HCT116 (cell line): ENCODE data around the gene PIEZO2.

Experiments used
- ATF3 ChIP-seq: IDR thresholded peaks from 2 replicates; pipeline ENCODE4 v1.6.1; 2012
- CBX3 ChIP-seq: IDR thresholded peaks from 2 replicates; pipeline ENCODE4 v1.6.1; 2012; ENCODE audit warnings: low read depth
- EZH2 ChIP-seq: fragments of 200-600 bp; sonication (generic); IDR thresholded peaks from 2 replicates; pipeline ENCODE4 v1.6.1; 2017; ENCODE audit warnings: antibody characterized with exemption, mixed run types
- EZH2phosphoT487 ChIP-seq: fragments of 200-600 bp; IDR thresholded peaks from 2 replicates; pipeline ENCODE4 v1.6.1; 2018; ENCODE audit warnings: antibody characterized with exemption, borderline replicate concordance
- MAX ChIP-seq: IDR thresholded peaks from 2 replicates; pipeline ENCODE4 v1.6.1; 2012
- POLR2A ChIP-seq: IDR thresholded peaks from 2 replicates; pipeline ENCODE4 v1.7.0; 2011; ENCODE audit warnings: borderline replicate concordance; ENCODE audit not compliant: insufficient read depth, insufficient read length; ENCODE audit errors: extremely low read depth
- POLR2AphosphoS5 ChIP-seq: IDR thresholded peaks from 2 replicates; pipeline ENCODE4 v1.6.1; 2011; ENCODE audit warnings: mild to moderate bottlenecking, low read depth, low read length, moderate library complexity
- RAD21 ChIP-seq: IDR thresholded peaks from 2 replicates; pipeline ENCODE4 v1.6.1; 2012; ENCODE audit warnings: low read depth, mild to moderate bottlenecking
- REST ChIP-seq: IDR thresholded peaks from 2 replicates; pipeline ENCODE4 v1.6.1; 2012; ENCODE audit warnings: low read depth
- TCF7L2 ChIP-seq: IDR thresholded peaks from 2 replicates; pipeline ENCODE4 v1.7.0; 2011; ENCODE audit warnings: borderline replicate concordance, inconsistent platforms; ENCODE audit not compliant: insufficient read depth, insufficient read length; ENCODE audit errors: extremely low read depth
- ZBTB33 ChIP-seq: IDR thresholded peaks from 2 replicates; pipeline ENCODE4 v1.6.1; 2011; ENCODE audit warnings: mild to moderate bottlenecking, low read length, moderate library complexity; ENCODE audit not compliant: insufficient replicate concordance; ENCODE audit errors: extremely low read depth
- TF ChIP-seq, protein P1 (sequence below), 3 experiments: fragments of 200-600 bp in 1 of 3; sonication (generic) in 1 of 3; IDR thresholded peaks in 2 of 3; conservative IDR thresholded peaks in 1 of 3; 2 replicates each; pipeline ENCODE4 v1.5.1; 2012 to 2017; ENCODE audit warnings: low read depth in 2 of 3, low read length in 2 of 3, antibody characterized with exemption in 1 of 3, borderline replicate concordance in 1 of 3, control low read depth in 1 of 3, mild to moderate bottlenecking in 1 of 3, mixed read lengths in 1 of 3, mixed run types in 1 of 3, moderate library complexity in 1 of 3; ENCODE audit not compliant: insufficient read depth in 1 of 3

DNA sequence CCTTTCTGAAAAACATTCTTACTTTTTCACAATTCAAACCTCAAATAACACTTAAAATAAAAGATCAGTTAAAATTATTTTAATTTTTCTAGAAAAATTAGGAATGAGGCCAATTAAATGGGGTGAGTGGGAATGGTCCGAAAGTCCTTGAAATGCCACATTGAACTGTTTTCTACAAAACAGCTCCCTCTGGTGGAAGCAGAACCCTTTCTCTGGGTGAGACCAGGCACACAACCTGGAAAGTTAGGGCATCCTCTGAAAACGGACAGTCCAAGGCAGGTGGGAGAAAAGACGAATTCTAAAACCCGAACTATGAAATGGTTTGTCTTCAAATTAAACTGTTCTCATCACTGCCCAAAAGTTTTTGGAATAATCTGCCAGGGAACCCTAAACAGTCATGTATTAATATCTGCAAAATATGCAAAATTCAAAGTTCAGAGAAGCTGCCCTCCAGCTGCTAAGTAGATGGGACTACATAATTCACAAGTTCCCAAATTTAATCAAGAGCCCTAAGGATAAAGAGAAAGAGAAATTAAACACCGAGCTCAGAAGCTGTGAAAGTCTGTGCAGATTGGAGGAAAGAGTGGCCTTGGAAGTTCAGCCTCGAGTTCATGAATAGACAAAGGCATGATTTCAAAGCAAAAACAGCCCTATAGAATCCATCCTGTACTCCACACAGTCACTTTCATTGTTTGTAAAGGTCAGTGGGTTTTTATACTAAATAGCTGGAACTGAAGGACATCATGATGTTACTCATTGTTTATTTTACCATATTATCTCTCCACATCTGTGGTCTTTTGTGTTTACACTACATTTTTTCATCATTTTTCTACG, 108.3 kb downstream of the PIEZO2 start:
- TF ChIP-seq POLR2A: no peak
- no peak for TF ChIP-seq POLR2AphosphoS5
- TF ChIP-seq, protein P1, sequence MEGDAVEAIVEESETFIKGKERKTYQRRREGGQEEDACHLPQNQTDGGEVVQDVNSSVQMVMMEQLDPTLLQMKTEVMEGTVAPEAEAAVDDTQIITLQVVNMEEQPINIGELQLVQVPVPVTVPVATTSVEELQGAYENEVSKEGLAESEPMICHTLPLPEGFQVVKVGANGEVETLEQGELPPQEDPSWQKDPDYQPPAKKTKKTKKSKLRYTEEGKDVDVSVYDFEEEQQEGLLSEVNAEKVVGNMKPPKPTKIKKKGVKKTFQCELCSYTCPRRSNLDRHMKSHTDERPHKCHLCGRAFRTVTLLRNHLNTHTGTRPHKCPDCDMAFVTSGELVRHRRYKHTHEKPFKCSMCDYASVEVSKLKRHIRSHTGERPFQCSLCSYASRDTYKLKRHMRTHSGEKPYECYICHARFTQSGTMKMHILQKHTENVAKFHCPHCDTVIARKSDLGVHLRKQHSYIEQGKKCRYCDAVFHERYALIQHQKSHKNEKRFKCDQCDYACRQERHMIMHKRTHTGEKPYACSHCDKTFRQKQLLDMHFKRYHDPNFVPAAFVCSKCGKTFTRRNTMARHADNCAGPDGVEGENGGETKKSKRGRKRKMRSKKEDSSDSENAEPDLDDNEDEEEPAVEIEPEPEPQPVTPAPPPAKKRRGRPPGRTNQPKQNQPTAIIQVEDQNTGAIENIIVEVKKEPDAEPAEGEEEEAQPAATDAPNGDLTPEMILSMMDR (IDR thresholded peaks at IDR 0.05 in 2 of 3, conservative IDR thresholded peaks at IDR 0.05 in 1 of 3; ENCODE audit: borderline replicate concordance in 1 of 3, insufficient read depth in 1 of 3, low read depth in 2 of 3, low read length in 2 of 3): peak; percentile 13 to 57 (median 57); a peak in 5 of 6 replicates
- no peak for TF ChIP-seq EZH2phosphoT487
- TF ChIP-seq REST: no peak
- TF ChIP-seq ATF3: no peak
- peak; percentile 40; the same call in 1 of the 2 replicates for TF ChIP-seq RAD21
- no peak for TF ChIP-seq CBX3
- no peak for TF ChIP-seq TCF7L2
- no peak for TF ChIP-seq ZBTB33
- TF ChIP-seq MAX: no peak
- no peak for TF ChIP-seq EZH2
